RWPE1 (cell line): ENCODE results near the gene ATG7.
A peak's percentile ranks its signal among the peaks of the same experiment; 100 is the strongest.
"Not testable (repeated sequence)": the region's sequence is repeated elsewhere in the genome, so short reads cannot be mapped to it uniquely, and the experiment has no call there.

Source experiments
- CTCF ChIA-PET: fragments of 350-600 bp; sonication (Branson Sonifier 250); formaldehyde crosslinking; extraction: SDS; loops from one replicate; lab custom pipeline; 2021; lab: Yijun Ruan, JAX
- POLR2A ChIA-PET: fragments of 400-600 bp; formaldehyde crosslinking; extraction: SDS; loops from one replicate; lab custom pipeline; 2020; ENCODE audit warnings: antibody characterized with exemption; ENCODE audit not compliant: low non-redundant PET; lab: Yijun Ruan, JAX
- DNase-seq: peaks from one replicate; pipeline ENCODE4 v3.0.0; 2012; ENCODE audit warnings: low spot score
- H3K27ac ChIP-seq: fragments of 450-650 bp; 2 replicates; pipeline ENCODE4 v1.5.1; 2017
- CTCF ChIP-seq: fragments of 450-650 bp; conservative IDR thresholded peaks from 2 replicates; pipeline ENCODE4 v1.5.1; 2017; ENCODE audit warnings: low read depth, mild to moderate bottlenecking

Gene ATG7

DNA sequence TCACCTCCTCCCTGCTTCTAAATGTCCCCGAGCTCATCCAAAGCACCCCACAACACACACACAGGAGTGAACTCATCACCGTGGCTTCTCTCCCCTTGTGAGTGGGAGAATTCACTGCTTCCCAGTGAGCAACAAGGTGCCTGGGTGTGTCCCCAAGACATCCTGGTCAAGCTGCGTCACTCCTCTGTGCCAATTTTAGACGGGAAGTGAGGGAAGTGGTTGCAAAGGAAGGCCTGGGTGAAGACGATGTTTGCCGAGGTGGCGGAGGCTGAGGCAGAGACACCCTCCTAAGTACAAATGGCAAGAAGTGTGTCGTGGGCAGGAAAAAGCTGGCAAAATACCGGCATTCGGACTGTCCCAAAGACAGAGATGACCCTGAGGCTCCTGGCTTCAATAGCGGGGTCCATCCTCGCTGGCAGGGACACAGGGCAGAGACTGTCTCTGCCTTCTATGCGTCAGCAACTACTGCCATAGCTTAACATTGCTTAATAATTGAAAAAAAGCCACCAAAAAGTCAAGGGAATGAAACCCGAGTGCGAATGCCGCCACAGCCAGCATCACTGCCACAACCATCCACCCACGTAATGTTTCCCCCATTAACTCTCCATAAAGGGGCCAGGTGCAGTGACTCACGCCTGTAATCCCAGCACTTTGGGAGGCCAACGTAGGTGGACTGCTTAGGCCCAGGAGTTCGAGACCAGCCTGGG lies 298.7 kb downstream of the ATG7 start:
- H3K27ac ChIP-seq, result peak overlapping the region; percentile 99
- no peak for DNase-seq
- TF ChIP-seq CTCF, result no peak
- POLR2A ChIA-PET, result no interaction called here
- CTCF ChIA-PET, result interaction anchor here (1.4 kb wide), 1 partner anchor 29 kb away, joined by 4 read pairs; no protein-coding TSS in a partner anchor

GRCh38 chr3:11572660-11573059 lies 300.5 kb downstream of the ATG7 start:
- CTCF ChIA-PET, DNase-seq, POLR2A ChIA-PET: not testable (repeated sequence)
- H3K27ac ChIP-seq, result peak overlapping the region; percentile 15; the same call in 1 of the 2 replicates

DNA sequence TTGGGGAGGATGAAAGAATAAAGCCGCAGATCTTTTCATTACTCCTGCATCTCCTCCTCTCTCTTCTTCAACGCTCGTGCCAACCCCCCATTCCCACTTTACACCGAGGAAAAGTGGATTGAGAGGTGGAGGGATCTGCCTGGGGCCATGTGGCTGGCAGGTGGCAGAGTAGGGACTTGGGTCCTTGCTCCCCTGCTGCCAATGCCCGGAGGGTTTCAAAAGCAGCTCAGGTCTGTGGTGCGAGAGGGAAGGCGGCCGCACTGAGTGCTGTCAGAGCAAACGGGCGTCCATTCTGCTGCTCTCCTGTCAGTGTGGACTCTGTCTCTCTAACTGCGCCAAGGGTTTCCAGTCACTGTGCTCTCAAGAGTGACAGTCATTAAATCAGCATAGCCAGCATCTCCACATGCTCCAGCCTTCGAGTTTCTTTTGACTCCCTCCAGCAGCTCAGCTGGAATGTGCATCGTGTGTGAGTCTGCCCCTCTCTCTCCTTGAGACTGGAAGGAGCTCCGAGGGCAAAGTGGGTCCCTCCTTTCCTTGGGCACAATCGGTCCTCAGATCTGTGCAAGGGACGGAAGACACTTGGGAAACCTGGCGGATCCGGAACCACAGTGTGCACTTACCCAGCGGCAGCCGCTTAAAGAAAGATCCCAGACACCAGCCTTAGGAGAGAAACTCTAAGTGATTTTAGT lies 302.9 kb downstream of the ATG7 start:
- ChIA-PET POLR2A (no interaction called here), CTCF (no interaction called here)
- peak overlapping the region; percentile 32 for H3K27ac ChIP-seq
- TF ChIP-seq CTCF, result no peak
- DNase-seq, result no peak

GRCh38 chr3:11575677-11576076 lies 303.5 kb downstream of the ATG7 start:
- ChIA-PET POLR2A (no interaction called here), CTCF (no interaction called here)
- DNase-seq, result no peak
- H3K27ac ChIP-seq, result peak overlapping the region; percentile 32
- no peak for TF ChIP-seq CTCF

DNA sequence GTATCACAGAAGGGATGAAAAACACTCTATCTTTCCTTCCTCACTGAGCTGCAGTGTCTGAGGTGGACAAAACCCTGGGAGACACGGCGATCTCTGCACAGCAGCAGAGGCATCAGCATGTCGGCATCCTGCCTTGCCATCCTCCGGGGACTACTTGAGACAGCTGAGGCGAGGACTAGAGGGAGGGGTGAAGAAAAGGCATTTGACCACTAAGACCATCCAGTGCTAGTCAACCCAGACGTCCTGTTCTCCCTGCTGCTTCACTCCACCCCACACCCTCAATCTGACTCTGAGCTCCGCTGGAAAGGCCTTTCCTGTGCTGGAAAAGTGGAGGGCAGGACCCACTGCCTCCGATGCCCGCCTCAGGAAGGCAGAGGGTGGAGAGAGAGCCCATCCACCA lies 304.3 kb downstream of the ATG7 start:
- POLR2A ChIA-PET, result no interaction called here
- H3K27ac ChIP-seq, result peak overlapping the region; percentile 18
- DNase-seq, result no peak
- no peak for TF ChIP-seq CTCF
- CTCF ChIA-PET, result no interaction called here

DNA sequence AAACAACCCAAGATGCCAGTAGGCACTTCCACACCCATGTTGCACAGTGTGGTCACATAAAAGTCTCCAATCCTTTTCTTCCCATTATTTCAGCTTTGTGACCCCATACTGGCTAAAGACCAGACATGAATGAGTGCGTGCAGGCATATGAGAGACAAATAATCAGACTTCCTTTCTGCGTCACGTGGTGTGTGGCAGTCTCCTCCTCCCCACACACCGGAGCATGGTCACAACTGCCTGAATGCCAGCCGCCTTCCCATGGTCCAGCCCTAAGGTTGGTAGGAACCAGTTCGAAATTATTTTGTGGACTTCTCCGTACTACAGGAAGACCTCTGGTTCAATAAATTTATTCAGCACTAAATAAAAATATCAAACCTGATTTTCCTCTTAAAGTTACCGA lies 306.0 kb downstream of the ATG7 start:
- DNase-seq, result no peak
- POLR2A ChIA-PET, result no interaction called here
- CTCF ChIA-PET, result no interaction called here
- no peak for TF ChIP-seq CTCF
- H3K27ac ChIP-seq, result no peak overlapping the region

DNA sequence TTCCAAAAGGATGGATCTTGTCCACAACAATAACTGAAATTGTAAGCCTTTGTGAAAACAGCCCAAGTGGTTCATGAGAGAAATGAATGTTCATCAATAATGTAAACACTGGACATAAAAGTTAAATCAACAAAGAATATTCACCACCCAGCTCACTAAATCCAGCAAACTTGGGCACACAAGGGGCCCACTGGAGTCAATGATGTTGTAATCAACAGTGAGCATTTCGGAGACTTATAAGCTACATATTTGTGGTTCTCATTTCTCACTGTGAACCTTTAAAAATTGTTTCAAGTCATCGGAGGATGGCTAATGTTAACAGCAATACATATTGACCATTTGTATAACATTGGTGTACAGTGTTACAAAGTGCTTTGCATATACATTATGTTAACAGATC lies 308.4 kb downstream of the ATG7 start:
- no peak for TF ChIP-seq CTCF
- H3K27ac ChIP-seq, result no peak overlapping the region
- ChIA-PET CTCF (no interaction called here), POLR2A (no interaction called here)
- DNase-seq, result no peak
